Right lobe of liver (tissue), 4 donors: ENCODE results near the gene U2AF1L4.

Experiments used
- CTCF ChIP-seq, 4 donors: fragments of 200-600 bp in 3 of 4; fragments of 450-650 bp in 1 of 4; IDR thresholded peaks; one replicate each; pipeline versions ENCODE4 v1.5.1 to v1.8.0; 2016 to 2022; ENCODE audit warnings: antibody characterized with exemption in 4 of 4, mild to moderate bottlenecking in 2 of 4
- POLR2A ChIP-seq: fragments of 450-650 bp; IDR thresholded peaks from one replicate; pipeline ENCODE4 v1.6.1; 2017; ENCODE audit warnings: antibody characterized with exemption, mild to moderate bottlenecking
- donor health status: DM: no; HTN: no; CAD: no.
- donor health status: DM: no; HTN: no; CAD: no.
- donor health status: DM: no; HTN: yes; CAD: no.

GRCh38 chr19:35777086-35777841 lies 32.0 kb upstream of the U2AF1L4 start:
- TF ChIP-seq CTCF (IDR thresholded peaks at IDR 0.05) (no peak), POLR2A (no peak)
